Progenitor cell of endocrine pancreas (in vitro differentiated cells): Measurements from ENCODE around the gene TUBB6. TPM values are rescaled to one million over a fixed set of nuclear protein-coding genes. Genes with fewer than 3 reads are reported as not detected.

Experiments used
- DNase-seq: peaks from one replicate; pipeline ENCODE4 v3.0.0; 2021; ENCODE audit warnings: low spot score; ENCODE audit not compliant: unreplicated experiment
- H3K27ac Mint-ChIP-seq: 2 replicates; pipeline ENCODE4 v1.8.0; 2021; ENCODE audit warnings: mild to moderate bottlenecking, moderate library complexity, mixed read lengths
- H3K27me3 Mint-ChIP-seq: 2 replicates; pipeline ENCODE4 v1.8.0; 2021; ENCODE audit warnings: mixed read lengths
- H3K36me3 Mint-ChIP-seq: 2 replicates; pipeline ENCODE4 v1.8.0; 2022; ENCODE audit warnings: mixed read lengths; ENCODE audit not compliant: insufficient read depth
- H3K4me1 Mint-ChIP-seq: 2 replicates; pipeline ENCODE4 v1.8.0; 2021; ENCODE audit warnings: low read depth, mixed read lengths
- H3K4me3 Mint-ChIP-seq: 2 replicates; pipeline ENCODE4 v1.8.0; 2021; ENCODE audit warnings: low read depth, mild to moderate bottlenecking, moderate library complexity, mixed read lengths
- H3K9me3 Mint-ChIP-seq: 2 replicates; pipeline ENCODE4 v1.8.0; 2021; ENCODE audit warnings: low read depth, mixed read lengths
- total RNA-seq: library from RNA; stranded (reverse); gene quantifications from 2 replicates; pipeline ENCODE4 v1.2.1, GENCODE V29; 2021
- TF ChIP-seq, protein P1 (sequence below): fragments of 200-600 bp; sonication (generic); IDR thresholded peaks from one replicate; pipeline ENCODE4 v1.5.0; 2021; ENCODE audit warnings: antibody characterized with exemption, mild to moderate bottlenecking; ENCODE audit not compliant: unreplicated experiment

TUBB6 gene
- total RNA-seq, 1 donor from 2014 or later, result 7.2 TPM

DNA sequence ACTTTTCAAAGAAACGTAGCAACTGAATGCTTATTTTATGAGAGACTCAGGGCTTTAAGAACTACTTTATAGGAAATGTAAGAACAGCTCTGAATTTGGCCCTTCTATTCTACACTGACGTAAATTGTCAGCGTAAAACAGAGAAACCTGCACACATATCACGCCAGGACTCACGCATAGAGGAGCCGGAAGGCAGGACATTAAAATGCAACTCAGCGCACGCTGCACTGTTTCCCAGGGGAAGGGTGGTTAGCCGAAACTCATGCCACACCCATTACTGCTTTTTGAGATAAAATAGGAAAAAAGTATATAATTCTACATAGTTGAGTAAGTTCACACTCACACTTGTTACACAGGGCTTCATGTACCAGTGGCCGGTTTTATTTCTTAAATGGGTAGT lies 7.4 kb downstream of the TUBB6 start:
- no peak overlapping the region for H3K27ac Mint-ChIP-seq
- H3K9me3 Mint-ChIP-seq, result peaks cover 3% of the 10 kb centered on the region
- H3K4me1 Mint-ChIP-seq, result peaks cover 5% of the 10 kb centered on the region
- TF ChIP-seq, protein P1, sequence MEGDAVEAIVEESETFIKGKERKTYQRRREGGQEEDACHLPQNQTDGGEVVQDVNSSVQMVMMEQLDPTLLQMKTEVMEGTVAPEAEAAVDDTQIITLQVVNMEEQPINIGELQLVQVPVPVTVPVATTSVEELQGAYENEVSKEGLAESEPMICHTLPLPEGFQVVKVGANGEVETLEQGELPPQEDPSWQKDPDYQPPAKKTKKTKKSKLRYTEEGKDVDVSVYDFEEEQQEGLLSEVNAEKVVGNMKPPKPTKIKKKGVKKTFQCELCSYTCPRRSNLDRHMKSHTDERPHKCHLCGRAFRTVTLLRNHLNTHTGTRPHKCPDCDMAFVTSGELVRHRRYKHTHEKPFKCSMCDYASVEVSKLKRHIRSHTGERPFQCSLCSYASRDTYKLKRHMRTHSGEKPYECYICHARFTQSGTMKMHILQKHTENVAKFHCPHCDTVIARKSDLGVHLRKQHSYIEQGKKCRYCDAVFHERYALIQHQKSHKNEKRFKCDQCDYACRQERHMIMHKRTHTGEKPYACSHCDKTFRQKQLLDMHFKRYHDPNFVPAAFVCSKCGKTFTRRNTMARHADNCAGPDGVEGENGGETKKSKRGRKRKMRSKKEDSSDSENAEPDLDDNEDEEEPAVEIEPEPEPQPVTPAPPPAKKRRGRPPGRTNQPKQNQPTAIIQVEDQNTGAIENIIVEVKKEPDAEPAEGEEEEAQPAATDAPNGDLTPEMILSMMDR, result no peak
- no peak for DNase-seq
- H3K36me3 Mint-ChIP-seq, result peaks cover 5% of the 10 kb centered on the region
- H3K27me3 Mint-ChIP-seq, result peaks cover 4% of the 10 kb centered on the region
- H3K4me3 Mint-ChIP-seq, result no peak overlapping the region

DNA sequence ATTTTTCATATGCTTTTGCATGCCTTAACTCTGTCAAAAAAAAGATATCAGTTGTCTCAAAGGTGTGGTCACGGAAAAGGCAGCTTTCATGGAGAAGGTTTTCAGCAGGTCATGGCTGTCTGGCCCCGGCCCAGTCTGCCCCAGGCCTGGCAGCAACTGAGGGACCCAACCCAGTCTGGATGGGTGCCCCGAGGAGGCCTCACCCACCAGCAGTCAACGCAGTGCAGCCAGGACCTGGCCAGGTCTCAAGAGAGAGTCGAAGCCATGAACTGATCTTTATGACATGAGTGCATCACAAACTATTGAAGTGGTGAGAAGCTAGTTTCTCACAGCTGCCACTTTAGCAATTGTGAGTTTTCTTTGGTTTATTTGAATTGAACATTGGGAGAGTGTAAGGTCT lies 7.9 kb downstream of the TUBB6 start:
- Mint-ChIP-seq H3K4me1 (peaks cover 5% of the 10 kb centered on the region), H3K27me3 (no peaks in the 10 kb centered on the region), H3K36me3 (peaks cover 6% of the 10 kb centered on the region), H3K4me3 (no peak overlapping the region), H3K27ac (no peak overlapping the region), H3K9me3 (peaks cover 3% of the 10 kb centered on the region)
- no peak for DNase-seq
- TF ChIP-seq, protein P1, result no peak

DNA sequence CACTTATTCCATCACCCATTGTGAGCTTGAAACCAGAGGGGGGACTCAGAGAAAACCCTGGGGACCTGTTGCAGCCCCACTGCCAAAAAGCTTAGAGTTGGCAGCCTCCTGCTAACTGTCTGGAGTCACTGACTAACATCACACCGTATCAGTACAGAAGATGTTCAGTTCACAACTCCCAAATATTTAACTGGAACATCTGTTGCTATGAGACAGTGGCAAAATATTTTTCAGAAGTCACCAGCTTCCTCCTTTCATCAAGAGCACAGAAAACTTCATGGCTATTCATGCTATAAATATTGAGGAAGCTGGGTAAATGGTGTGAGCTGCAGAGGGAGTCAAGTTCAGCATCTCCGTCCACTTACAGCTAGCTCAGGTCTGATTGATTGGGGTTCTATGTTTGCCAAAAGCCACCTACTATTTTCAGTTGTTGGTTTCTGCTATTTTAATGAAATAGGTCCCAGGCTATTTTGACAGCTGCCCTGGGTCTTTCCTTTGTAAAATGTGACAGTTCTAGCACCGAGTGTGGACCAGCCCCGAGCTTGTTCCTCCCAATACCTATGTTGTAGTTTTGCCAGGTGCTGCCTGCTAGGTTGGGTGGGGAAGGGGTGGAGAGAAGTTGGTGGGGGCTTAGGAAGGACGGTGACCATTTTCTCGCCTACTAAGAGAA lies 9.8 kb downstream of the TUBB6 start:
- Mint-ChIP-seq H3K27me3 (no peaks in the 10 kb centered on the region), H3K4me3 (no peak overlapping the region), H3K9me3 (no peaks in the 10 kb centered on the region), H3K4me1 (peaks cover 5% of the 10 kb centered on the region), H3K27ac (no peak overlapping the region), H3K36me3 (peaks cover 5% of the 10 kb centered on the region)
- no peak for DNase-seq
- TF ChIP-seq, protein P1, result no peak

DNA sequence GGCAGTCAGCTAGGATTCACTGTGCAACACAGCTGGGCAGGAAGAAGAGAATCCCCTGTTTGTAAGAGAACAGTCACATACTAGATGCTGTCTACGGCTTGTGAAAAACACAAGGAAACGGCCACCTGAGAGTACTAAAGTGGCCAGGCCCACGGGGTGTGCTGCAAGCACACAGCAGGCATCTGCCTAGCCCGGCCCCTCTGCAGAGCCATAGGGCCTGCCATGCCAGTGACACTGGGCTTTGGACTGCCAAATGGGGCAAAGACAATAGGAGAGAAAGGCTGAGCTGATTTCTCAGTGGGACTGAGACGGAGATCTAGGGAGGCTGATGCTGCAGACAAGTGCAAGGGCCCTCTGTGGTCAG lies 10.3 kb downstream of the TUBB6 start:
- H3K27ac Mint-ChIP-seq, result no peak overlapping the region
- peaks cover 4% of the 10 kb centered on the region for H3K4me1 Mint-ChIP-seq
- H3K27me3 Mint-ChIP-seq, result no peaks in the 10 kb centered on the region
- TF ChIP-seq, protein P1, result no peak
- H3K4me3 Mint-ChIP-seq, result no peak overlapping the region
- DNase-seq, result no peak
- no peaks in the 10 kb centered on the region for H3K9me3 Mint-ChIP-seq
- H3K36me3 Mint-ChIP-seq, result peaks cover 5% of the 10 kb centered on the region

DNA sequence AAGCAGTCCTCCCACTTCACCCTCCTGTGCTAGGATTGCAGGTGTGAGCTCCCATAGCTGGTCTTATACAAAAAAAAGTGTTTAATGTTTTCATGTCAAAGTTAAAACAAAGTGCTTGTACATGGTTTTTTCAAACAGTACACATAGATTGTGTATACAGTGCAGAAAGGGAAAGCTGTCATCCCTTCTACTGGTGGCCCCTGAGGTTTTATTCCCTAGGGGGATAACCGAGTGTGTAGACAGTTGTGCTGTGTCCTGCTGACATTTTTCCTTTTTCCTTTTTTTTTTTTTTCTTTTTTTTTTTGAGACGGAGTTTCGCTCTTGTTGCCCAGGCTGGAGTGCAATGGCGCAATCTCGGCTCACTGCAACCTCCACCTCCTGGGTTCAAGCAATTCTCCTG lies 10.8 kb downstream of the TUBB6 start:
- Mint-ChIP-seq H3K4me3 (no peak overlapping the region), H3K27me3 (no peaks in the 10 kb centered on the region), H3K4me1 (no peaks in the 10 kb centered on the region), H3K9me3 (no peaks in the 10 kb centered on the region), H3K36me3 (peaks cover 4% of the 10 kb centered on the region), H3K27ac (no peak overlapping the region)
- no peak for DNase-seq
- TF ChIP-seq, protein P1, result no peak
